NB4 (cell line): Measurements from ENCODE around the gene WDR88.

Source experiments
- CTCF ChIP-seq: IDR thresholded peaks from one replicate; pipeline ENCODE4 v1.5.1; 2012; ENCODE audit warnings: low read depth, low read length
- MAX ChIP-seq: IDR thresholded peaks from 2 replicates; pipeline ENCODE4 v1.6.1; 2011; ENCODE audit warnings: low read depth, low read length
- MYC ChIP-seq: IDR thresholded peaks from 2 replicates; pipeline ENCODE4 v1.6.1; 2011; ENCODE audit warnings: low read depth, low read length
- POLR2A ChIP-seq: IDR thresholded peaks from 2 replicates; pipeline ENCODE4 v1.6.1; 2011; ENCODE audit warnings: mild to moderate bottlenecking; ENCODE audit not compliant: insufficient read length; ENCODE audit errors: extremely low read depth

- TF ChIP-seq POLR2A (no peak), CTCF (no peak), MAX (no peak), MYC (no peak)
These were observed 78.5 kb downstream of the WDR88 start for GRCh38 chr19:33210266-33210940.
